Effector memory CD4-positive, alpha-beta T cell (primary cell): ENCODE results near the gene DLK1.

Experiments used
- DNase-seq, 3 donors: peaks; one replicate each; pipeline ENCODE4 v3.0.0-alpha.2; 2020
- H3K27ac ChIP-seq: 2 replicates; pipeline ENCODE4 v1.7.0; 2013; ENCODE audit warnings: mild to moderate bottlenecking, low read length, moderate library complexity; ENCODE audit not compliant: insufficient read depth, poor library complexity, severe bottlenecking
- H3K27me3 ChIP-seq: replicated peaks from 2 replicates; pipeline ENCODE4 v1.7.0; 2013; ENCODE audit warnings: mild to moderate bottlenecking, low read length; ENCODE audit not compliant: insufficient read depth, control insufficient read depth, poor library complexity, severe bottlenecking
- H3K36me3 ChIP-seq: 2 replicates; pipeline ENCODE4 v1.7.0; 2013; ENCODE audit warnings: mild to moderate bottlenecking, low read length, moderate library complexity; ENCODE audit not compliant: control insufficient read depth, insufficient read depth
- H3K4me1 ChIP-seq: 2 replicates; pipeline ENCODE4 v1.7.0; 2013; ENCODE audit warnings: low read length, mild to moderate bottlenecking; ENCODE audit not compliant: control insufficient read depth, insufficient read depth, poor library complexity, severe bottlenecking
- H3K4me3 ChIP-seq: 2 replicates; pipeline ENCODE4 v1.7.0; 2013; ENCODE audit warnings: low read length, low read depth, mild to moderate bottlenecking; ENCODE audit not compliant: insufficient read depth, poor library complexity, severe bottlenecking
- H3K9me3 ChIP-seq: 2 replicates; pipeline ENCODE4 v1.7.0; 2013; ENCODE audit warnings: mild to moderate bottlenecking, low read length, moderate library complexity; ENCODE audit not compliant: control insufficient read depth

The DLK1 gene

GRCh38 chr14:100750762-100751699 lies 24.3 kb downstream of the DLK1 start:
- Histone ChIP-seq H3K4me3 (no peak overlapping the region), H3K36me3 (no peaks in the 10 kb centered on the region), H3K27me3 (no peaks in the 10 kb centered on the region)

GRCh38 chr14:100754020-100754419 lies 27.3 kb downstream of the DLK1 start:
- Histone ChIP-seq H3K36me3 (no peaks in the 10 kb centered on the region), H3K9me3 (no peaks in the 10 kb centered on the region), H3K4me3 (no peak overlapping the region), H3K27ac (no peak overlapping the region), H3K4me1 (no peaks in the 10 kb centered on the region), H3K27me3 (no peaks in the 10 kb centered on the region)
- no peak for DNase-seq

More at GRCh38 chr14:100750762-100751699, 24.3 kb downstream of the DLK1 start:
- no peak overlapping the region for H3K27ac ChIP-seq
- no peaks in the 10 kb centered on the region for H3K9me3 ChIP-seq
- H3K4me1 ChIP-seq, result no peaks in the 10 kb centered on the region
- no peak for DNase-seq

GRCh38 chr14:100755649-100756048 lies 29.0 kb downstream of the DLK1 start:
- H3K27ac ChIP-seq, result no peak overlapping the region
- DNase-seq, result no peak

GRCh38 chr14:100761481-100761880 lies 34.8 kb downstream of the DLK1 start:
- H3K27me3 ChIP-seq, result no peaks in the 10 kb centered on the region
- H3K27ac ChIP-seq, result no peak overlapping the region
- H3K4me3 ChIP-seq, result no peak overlapping the region
- no peaks in the 10 kb centered on the region for H3K4me1 ChIP-seq
- H3K36me3 ChIP-seq, result no peaks in the 10 kb centered on the region
- no peak for DNase-seq
- no peaks in the 10 kb centered on the region for H3K9me3 ChIP-seq

More at GRCh38 chr14:100755649-100756048, 29.0 kb downstream of the DLK1 start:
- Histone ChIP-seq H3K36me3 (no peaks in the 10 kb centered on the region), H3K4me3 (no peak overlapping the region), H3K9me3 (no peaks in the 10 kb centered on the region), H3K4me1 (no peaks in the 10 kb centered on the region), H3K27me3 (no peaks in the 10 kb centered on the region)

- no peaks in the 10 kb centered on the region for H3K36me3 ChIP-seq
These were observed 35.4 kb downstream of the DLK1 start for GRCh38 chr14:100762089-100762515.

GRCh38 chr14:100762901-100763300 lies 36.2 kb downstream of the DLK1 start:
- no peaks in the 10 kb centered on the region for H3K27me3 ChIP-seq
- no peaks in the 10 kb centered on the region for H3K4me1 ChIP-seq
- no peak overlapping the region for H3K4me3 ChIP-seq
- H3K27ac ChIP-seq, result no peak overlapping the region
- no peaks in the 10 kb centered on the region for H3K9me3 ChIP-seq
- DNase-seq, result no peak
- H3K36me3 ChIP-seq, result no peaks in the 10 kb centered on the region

More at GRCh38 chr14:100762089-100762515, 35.4 kb downstream of the DLK1 start:
- H3K4me1 ChIP-seq, result no peaks in the 10 kb centered on the region
- no peak for DNase-seq
- H3K9me3 ChIP-seq, result no peaks in the 10 kb centered on the region
- no peak overlapping the region for H3K27ac ChIP-seq
- no peaks in the 10 kb centered on the region for H3K27me3 ChIP-seq
- no peak overlapping the region for H3K4me3 ChIP-seq

- Histone ChIP-seq H3K36me3 (no peaks in the 10 kb centered on the region), H3K27me3 (no peaks in the 10 kb centered on the region), H3K4me1 (no peaks in the 10 kb centered on the region), H3K9me3 (no peaks in the 10 kb centered on the region), H3K27ac (no peak overlapping the region), H3K4me3 (no peak overlapping the region)
- no peak for DNase-seq
These were observed 37.9 kb downstream of the DLK1 start for GRCh38 chr14:100764471-100765115.

GRCh38 chr14:100765296-100765695 lies 38.6 kb downstream of the DLK1 start:
- no peak for DNase-seq
- Histone ChIP-seq H3K27me3 (no peaks in the 10 kb centered on the region), H3K36me3 (no peaks in the 10 kb centered on the region), H3K4me3 (no peak overlapping the region), H3K27ac (no peak overlapping the region), H3K9me3 (no peaks in the 10 kb centered on the region), H3K4me1 (no peaks in the 10 kb centered on the region)

GRCh38 chr14:100765991-100766390 lies 39.3 kb downstream of the DLK1 start:
- Histone ChIP-seq H3K4me3 (no peak overlapping the region), H3K27me3 (no peaks in the 10 kb centered on the region), H3K9me3 (no peaks in the 10 kb centered on the region), H3K4me1 (no peaks in the 10 kb centered on the region), H3K36me3 (no peaks in the 10 kb centered on the region), H3K27ac (no peak overlapping the region)
- DNase-seq, result no peak
